Right lobe of liver (tissue), 4 donors: ENCODE data around the gene ZNF189.

Experiments used
- CTCF ChIP-seq, 4 donors: fragments of 200-600 bp in 3 of 4; fragments of 450-650 bp in 1 of 4; IDR thresholded peaks; one replicate each; pipeline versions ENCODE4 v1.5.1 to v1.8.0; 2016 to 2022; ENCODE audit warnings: antibody characterized with exemption in 4 of 4, mild to moderate bottlenecking in 2 of 4
- POLR2A ChIP-seq: fragments of 450-650 bp; IDR thresholded peaks from one replicate; pipeline ENCODE4 v1.6.1; 2017; ENCODE audit warnings: antibody characterized with exemption, mild to moderate bottlenecking
- donor health status: DM: no; HTN: no; CAD: no.
- donor health status: DM: no; HTN: no; CAD: no.
- donor health status: DM: no; HTN: yes; CAD: no.

GRCh38 chr9:101409079-101409477 lies 10.4 kb downstream of the ZNF189 start:
- TF ChIP-seq CTCF (IDR thresholded peaks at IDR 0.05) (no peak), POLR2A (no peak)
